Activated CD4-positive, CD25-positive, alpha-beta regulatory T cell treated with anti-CD3 and anti-CD28 coated beads, Interleukin-2, amount 50 U/mL, for 16 hours (primary cell): ENCODE measurements around the gene NPHP1.
"Not testable (repeated sequence)": the region's sequence is repeated elsewhere in the genome, so short reads cannot be mapped to it uniquely, and the experiment has no call there.

ENCODE experiments used
- DNase-seq: peaks from one replicate; pipeline ENCODE4 v3.0.0-alpha.2; 2020; ENCODE audit warnings: low read depth, low spot score

The NPHP1 gene

GRCh38 chr2:110103061-110103961 lies 101.5 kb downstream of the NPHP1 start:
- no peak for DNase-seq

GRCh38 chr2:110101901-110102803 lies 102.7 kb downstream of the NPHP1 start:
- no peak for DNase-seq

- no peak for DNase-seq
Measured at GRCh38 chr2:110101280-110101844, 103.5 kb downstream of the NPHP1 start.

- not testable (repeated sequence) for DNase-seq
Measured at GRCh38 chr2:110100880-110101279, 103.9 kb downstream of the NPHP1 start.

- DNase-seq: no peak
Measured at GRCh38 chr2:110100480-110100879, 104.3 kb downstream of the NPHP1 start.

GRCh38 chr2:110099471-110100225 lies 105.2 kb downstream of the NPHP1 start:
- no peak for DNase-seq

- DNase-seq: no peak
Measured at GRCh38 chr2:110099038-110099425, 105.8 kb downstream of the NPHP1 start.

- no peak for DNase-seq
Measured at GRCh38 chr2:110097506-110098220, 107.2 kb downstream of the NPHP1 start.

GRCh38 chr2:110095994-110096633 lies 108.7 kb downstream of the NPHP1 start:
- no peak for DNase-seq

- DNase-seq: not testable (repeated sequence)
Measured at GRCh38 chr2:110094884-110095534, 109.8 kb downstream of the NPHP1 start.

GRCh38 chr2:110093924-110094323 lies 110.9 kb downstream of the NPHP1 start:
- not testable (repeated sequence) for DNase-seq

GRCh38 chr2:110090164-110090563 lies 114.6 kb downstream of the NPHP1 start:
- not testable (repeated sequence) for DNase-seq

GRCh38 chr2:110083757-110084156 lies 121.1 kb downstream of the NPHP1 start:
- DNase-seq: not testable (repeated sequence)

GRCh38 chr2:110083162-110083561 lies 121.7 kb downstream of the NPHP1 start:
- DNase-seq: not testable (repeated sequence)

GRCh38 chr2:110078104-110078503 lies 126.7 kb downstream of the NPHP1 start:
- DNase-seq: not testable (repeated sequence)

GRCh38 chr2:110075896-110076295 lies 128.9 kb downstream of the NPHP1 start:
- DNase-seq: not testable (repeated sequence)
